Neural progenitor cell (in vitro differentiated cells): ENCODE measurements around the gene DHODH. TPM values are rescaled to one million over a fixed set of nuclear protein-coding genes. Genes with fewer than 3 reads are reported as not detected.
"Not testable (repeated sequence)": the region's sequence is repeated elsewhere in the genome, so short reads cannot be mapped to it uniquely, and the experiment has no call there.

Experiments
- DNase-seq: peaks from one replicate; pipeline ENCODE4 v3.0.0-alpha.2; 2016; ENCODE audit warnings: low spot score
- H2AFZ ChIP-seq: fragments of 200-600 bp; sonication (generic); replicated peaks from 2 replicates; pipeline ENCODE4 v1.6.1; 2016; ENCODE audit warnings: antibody characterized with exemption
- H3F3A ChIP-seq: fragments of 200-600 bp; sonication (generic); 2 replicates; pipeline ENCODE4 v1.6.1; 2016; ENCODE audit warnings: antibody characterized with exemption, low read depth
- H3K27ac ChIP-seq: fragments of 200-600 bp; sonication (generic); 2 replicates; pipeline ENCODE4 v1.5.1; 2016; ENCODE audit warnings: mild to moderate bottlenecking
- H3K27me3 ChIP-seq: fragments of 200-600 bp; sonication (generic); 2 replicates; pipeline ENCODE4 v1.6.1; 2016; ENCODE audit warnings: mild to moderate bottlenecking, moderate library complexity
- H3K36me3 ChIP-seq: fragments of 200-600 bp; sonication (generic); 2 replicates; pipeline ENCODE4 v1.5.1; 2016
- H3K4me1 ChIP-seq: fragments of 200-600 bp; sonication (generic); 2 replicates; pipeline ENCODE4 v1.6.1; 2016; ENCODE audit warnings: mixed run types
- H3K4me2 ChIP-seq: fragments of 200-600 bp; sonication (generic); 2 replicates; pipeline ENCODE4 v1.6.1; 2016
- H3K4me3 ChIP-seq: fragments of 200-600 bp; sonication (generic); 2 replicates; pipeline ENCODE4 v1.5.1; 2016
- H3K79me2 ChIP-seq: fragments of 200-600 bp; sonication (generic); 2 replicates; pipeline ENCODE4 v1.6.1; 2016; ENCODE audit warnings: low read depth
- H3K9ac ChIP-seq: fragments of 200-600 bp; sonication (generic); 2 replicates; pipeline ENCODE4 v1.6.1; 2016
- H3K9me3 ChIP-seq: fragments of 200-600 bp; sonication (generic); 2 replicates; pipeline ENCODE4 v1.5.1; 2016; ENCODE audit warnings: low read depth
- H4K20me1 ChIP-seq: fragments of 200-600 bp; sonication (generic); 2 replicates; pipeline ENCODE4 v1.6.1; 2016; ENCODE audit warnings: low read depth
- H3K27ac Mint-ChIP-seq: 3 replicates; pipeline ENCODE4 v1.8.0; 2021; ENCODE audit warnings: mixed read lengths
- H3K27me3 Mint-ChIP-seq: 2 replicates; pipeline ENCODE4 v1.8.0; 2022; ENCODE audit warnings: low read depth, mild to moderate bottlenecking, inconsistent platforms, moderate library complexity, mixed read lengths; ENCODE audit not compliant: insufficient read depth
- H3K36me3 Mint-ChIP-seq: 3 replicates; pipeline ENCODE4 v1.8.0; 2021; ENCODE audit warnings: mixed read lengths
- H3K4me1 Mint-ChIP-seq: 3 replicates; pipeline ENCODE4 v1.8.0; 2021; ENCODE audit warnings: mixed read lengths
- H3K4me3 Mint-ChIP-seq: 3 replicates; pipeline ENCODE4 v1.8.0; 2021; ENCODE audit warnings: mild to moderate bottlenecking, moderate library complexity, mixed read lengths
- H3K9me3 Mint-ChIP-seq: 3 replicates; pipeline ENCODE4 v1.8.0; 2020; ENCODE audit warnings: mixed read lengths
- CTCF ChIP-seq: fragments of 200-600 bp; sonication (generic); IDR thresholded peaks from 2 replicates; pipeline ENCODE4 v1.5.1; 2017; ENCODE audit warnings: antibody characterized with exemption, mild to moderate bottlenecking
- EZH2 ChIP-seq: fragments of 200-600 bp; sonication (generic); IDR thresholded peaks from 2 replicates; pipeline ENCODE4 v1.6.1; 2017; ENCODE audit warnings: antibody characterized with exemption, mild to moderate bottlenecking, moderate library complexity
- EZH2phosphoT487 ChIP-seq: fragments of 200-600 bp; sonication (generic); IDR thresholded peaks from 2 replicates; pipeline ENCODE4 v1.6.1; 2017; ENCODE audit warnings: antibody characterized with exemption
- total RNA-seq: library from RNA; depleted of rRNA; stranded (reverse); fragments of >200 nt; gene quantifications from 2 replicates; pipeline ENCODE4 v1.2.3, GENCODE V29; 2015; ENCODE audit warnings: low replicate concordance

The DHODH gene
- total RNA-seq, 1 donor from 2014 or later: 7.2 TPM

GRCh38 chr16:72050769-72051464 is 42.4 kb downstream of the DHODH start:
- Mint-ChIP-seq H3K27me3 (no peaks in the 10 kb centered on the region), H3K4me1 (no peaks in the 10 kb centered on the region), H3K9me3 (peaks cover 9% of the 10 kb centered on the region), H3K27ac (no peak overlapping the region), H3K4me3 (no peak overlapping the region), H3K36me3 (no peaks in the 10 kb centered on the region)
- Histone ChIP-seq H3K27ac (no peak overlapping the region), H3K79me2 (no peaks in the 10 kb centered on the region), H3K9ac (no peak overlapping the region), H3K4me3 (no peak overlapping the region), H3F3A (no peaks in the 10 kb centered on the region), H3K36me3 (no peaks in the 10 kb centered on the region), H3K4me1 (no peaks in the 10 kb centered on the region), H2AFZ (no peak overlapping the region), H3K4me2 (no peak overlapping the region), H4K20me1 (no peaks in the 10 kb centered on the region), H3K27me3 (peaks cover 4% of the 10 kb centered on the region), H3K9me3 (no peaks in the 10 kb centered on the region)
- no peak for DNase-seq
- TF ChIP-seq CTCF (no peak), EZH2 (no peak), EZH2phosphoT487 (no peak)

GRCh38 chr16:72051818-72052217 is 43.3 kb downstream of the DHODH start:
- no peaks in the 10 kb centered on the region for H3K27me3 Mint-ChIP-seq
- no peaks in the 10 kb centered on the region for H3K4me1 ChIP-seq
- H3K79me2 ChIP-seq: no peaks in the 10 kb centered on the region
- H3K36me3 Mint-ChIP-seq: no peaks in the 10 kb centered on the region
- H3K27ac ChIP-seq: no peak overlapping the region
- H3K4me1 Mint-ChIP-seq: no peaks in the 10 kb centered on the region
- H2AFZ ChIP-seq: no peak overlapping the region
- H3K27me3 ChIP-seq: peaks cover 4% of the 10 kb centered on the region
- no peaks in the 10 kb centered on the region for H4K20me1 ChIP-seq
- no peaks in the 10 kb centered on the region for H3F3A ChIP-seq
- peaks cover 9% of the 10 kb centered on the region for H3K9me3 Mint-ChIP-seq
- TF ChIP-seq CTCF (no peak), EZH2 (no peak), EZH2phosphoT487 (no peak)
- no peak overlapping the region for H3K9ac ChIP-seq
- no peak for DNase-seq
- H3K4me3 ChIP-seq: no peak overlapping the region
- no peaks in the 10 kb centered on the region for H3K36me3 ChIP-seq
- no peak overlapping the region for H3K4me3 Mint-ChIP-seq
- no peaks in the 10 kb centered on the region for H3K9me3 ChIP-seq
- no peak overlapping the region for H3K27ac Mint-ChIP-seq
- no peak overlapping the region for H3K4me2 ChIP-seq

- H3K4me1 ChIP-seq, DNase-seq, H3F3A ChIP-seq, H3K4me1 Mint-ChIP-seq, H3K79me2 ChIP-seq, H3K4me3 ChIP-seq, H3K9ac ChIP-seq, H3K9me3 Mint-ChIP-seq, H3K4me3 Mint-ChIP-seq, H3K27ac ChIP-seq, H3K36me3 ChIP-seq, H3K4me2 ChIP-seq, H3K27me3 Mint-ChIP-seq, H4K20me1 ChIP-seq, H2AFZ ChIP-seq, H3K9me3 ChIP-seq, H3K27ac Mint-ChIP-seq, H3K27me3 ChIP-seq, H3K36me3 Mint-ChIP-seq: not testable (repeated sequence)
Measured at GRCh38 chr16:72054254-72054847, 45.8 kb downstream of the DHODH start, which contains the start of gene HP. TSS of gene HP (plus strand) at chr16:72054505. CDS start at chr16:72054653, 148 bp downstream.

- Histone ChIP-seq H3K4me1 (no peaks in the 10 kb centered on the region), H2AFZ (no peak overlapping the region), H3K36me3 (no peaks in the 10 kb centered on the region), H3K4me3 (no peak overlapping the region), H3K9ac (no peak overlapping the region), H3K27me3 (peaks cover 4% of the 10 kb centered on the region), H3K9me3 (no peaks in the 10 kb centered on the region), H3K4me2 (no peak overlapping the region), H3F3A (no peaks in the 10 kb centered on the region), H4K20me1 (no peaks in the 10 kb centered on the region), H3K27ac (no peak overlapping the region), H3K79me2 (no peaks in the 10 kb centered on the region)
- no peak overlapping the region for H3K27ac Mint-ChIP-seq
- H3K4me1 Mint-ChIP-seq: no peaks in the 10 kb centered on the region
- no peak overlapping the region for H3K4me3 Mint-ChIP-seq
- H3K36me3 Mint-ChIP-seq: no peaks in the 10 kb centered on the region
- DNase-seq: no peak
- no peak for TF ChIP-seq CTCF
- TF ChIP-seq EZH2: no peak
- TF ChIP-seq EZH2phosphoT487: no peak
- no peaks in the 10 kb centered on the region for H3K9me3 Mint-ChIP-seq
- peaks cover 3% of the 10 kb centered on the region for H3K27me3 Mint-ChIP-seq
Measured at GRCh38 chr16:72055911-72056310, 47.4 kb downstream of the DHODH start.

GRCh38 chr16:72057313-72057712 is 48.8 kb downstream of the DHODH start:
- H3F3A ChIP-seq, H3K4me1 Mint-ChIP-seq, H3K4me3 ChIP-seq, H3K27ac Mint-ChIP-seq, H4K20me1 ChIP-seq, H3K4me2 ChIP-seq, H3K27ac ChIP-seq, H3K27me3 Mint-ChIP-seq, H3K79me2 ChIP-seq, H3K4me3 Mint-ChIP-seq, DNase-seq, H3K4me1 ChIP-seq, H3K27me3 ChIP-seq, H3K9me3 ChIP-seq, H3K36me3 ChIP-seq, H3K36me3 Mint-ChIP-seq, H2AFZ ChIP-seq, H3K9me3 Mint-ChIP-seq, H3K9ac ChIP-seq: not testable (repeated sequence)
